NCI-H82 treated with DMSO at 0.1 percent for 48 hours (cell line): ENCODE results near the gene NOL12.

ENCODE experiments used
- DNase-seq: peaks from one replicate; lab custom pipeline; 2025; ENCODE audit not compliant: unreplicated experiment; lab: John Stamatoyannopoulos, UW

NOL12 gene

GRCh38 chr22:37659066-37659896 is 26.9 kb upstream of the NOL12 start:
- no peak for DNase-seq

- DNase-seq, result no peak
Measured at GRCh38 chr22:37659897-37660708, 26.0 kb upstream of the NOL12 start.

- no peak for DNase-seq
Measured at GRCh38 chr22:37660709-37661045, 25.5 kb upstream of the NOL12 start.

GRCh38 chr22:37661160-37661924 is 24.8 kb upstream of the NOL12 start:
- peak; percentile 20 for DNase-seq

GRCh38 chr22:37662039-37662438 is 24.1 kb upstream of the NOL12 start:
- DNase-seq, result no peak

GRCh38 chr22:37663521-37664140 is 22.5 kb upstream of the NOL12 start:
- DNase-seq, result no peak

GRCh38 chr22:37664249-37665101 is 21.7 kb upstream of the NOL12 start:
- DNase-seq, result no peak

GRCh38 chr22:37665487-37665886 is 20.7 kb upstream of the NOL12 start:
- no peak for DNase-seq

GRCh38 chr22:37669586-37669985 is 16.6 kb upstream of the NOL12 start:
- no peak for DNase-seq

- DNase-seq, result no peak
Measured at GRCh38 chr22:37672206-37672919, 13.8 kb upstream of the NOL12 start.

GRCh38 chr22:37672920-37673455 is 13.2 kb upstream of the NOL12 start:
- no peak for DNase-seq

GRCh38 chr22:37674248-37674647 is 11.9 kb upstream of the NOL12 start:
- no peak for DNase-seq

- peak; percentile 17 for DNase-seq
Measured at GRCh38 chr22:37674951-37675929, 10.9 kb upstream of the NOL12 start, which contains the start of gene LGALS1. TSS of gene LGALS1 (plus strand) at chr22:37675636. CDS start at chr22:37675703, 67 bp downstream.

GRCh38 chr22:37675930-37676735 is 10.0 kb upstream of the NOL12 start:
- no peak for DNase-seq

- peak; percentile 56 for DNase-seq
Measured at GRCh38 chr22:37676736-37677492, 9.2 kb upstream of the NOL12 start.

GRCh38 chr22:37677493-37677974 is 8.6 kb upstream of the NOL12 start:
- DNase-seq, result no peak
